Measurements from ENCODE around the gene GALNS. TPM values are rescaled to one million over a fixed set of nuclear protein-coding genes. Genes with fewer than 3 reads are reported as not detected.
A peak's percentile ranks its signal among the peaks of the same experiment; 100 is the strongest.

The GALNS gene
- total RNA-seq, 2 donors from 2014 or later, result 24.8 to 38.7 TPM

GRCh38 chr16:88805887-88806393, 50.8 kb downstream of the GALNS start:
- no peak for ATAC-seq (ENCODE audit: insufficient number of reproducible peaks, low FRiP score, low read depth)
- Histone ChIP-seq H3K9me3 (no peaks in the 10 kb centered on the region), H3K4me1 (ENCODE audit: control insufficient read depth in 1 of 2, low read depth in 2 of 2) (peaks cover 11 to 39% of the 10 kb centered on the region in 2 donors), H3K36me3 (peaks cover 11% of the 10 kb centered on the region), H3K27me3 (replicated peaks; ENCODE audit: insufficient read depth) (no peaks in the 10 kb centered on the region), H3K27ac (no peak overlapping the region), H3K4me3 (no peak overlapping the region)
- TF ChIP-seq CTCF (IDR thresholded peaks at IDR 0.05), result no peak
- DNase-seq (ENCODE audit: low spot score), result no peak

DNA sequence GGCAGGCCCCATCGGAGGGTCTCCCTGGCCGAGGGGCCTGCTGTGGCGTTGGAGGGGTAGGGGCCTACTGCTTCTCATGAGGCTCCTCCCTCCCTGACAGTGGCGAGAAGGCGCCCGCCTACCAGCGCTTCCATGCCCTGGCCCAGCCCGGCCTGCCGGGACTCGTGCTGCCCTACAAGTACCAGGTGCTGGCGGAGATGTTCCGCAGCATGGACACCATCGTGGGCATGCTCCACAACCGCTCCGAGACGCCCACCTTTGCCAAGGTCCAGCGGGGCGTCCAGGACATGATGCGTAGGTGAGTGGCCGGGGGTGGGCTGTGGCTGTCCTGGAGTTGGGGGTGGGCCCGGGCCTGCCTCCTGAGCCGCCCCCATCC, 51.4 kb downstream of the GALNS start:
- DNase-seq (ENCODE audit: low spot score) (no peak), ATAC-seq (ENCODE audit: insufficient number of reproducible peaks, low FRiP score, low read depth) (no peak)
- Histone ChIP-seq H3K36me3 (peaks cover 11% of the 10 kb centered on the region), H3K27ac (no peak overlapping the region), H3K4me3 (no peak overlapping the region), H3K9me3 (no peaks in the 10 kb centered on the region), H3K4me1 (ENCODE audit: control insufficient read depth in 1 of 2, low read depth in 2 of 2) (peaks cover 6 to 33% of the 10 kb centered on the region in 2 donors), H3K27me3 (replicated peaks; ENCODE audit: insufficient read depth) (no peaks in the 10 kb centered on the region)
- no peak for TF ChIP-seq CTCF (IDR thresholded peaks at IDR 0.05)

- no peaks in the 10 kb centered on the region for H3K9me3 ChIP-seq
- peaks cover 0 to 27% of the 10 kb centered on the region in 2 donors for H3K4me1 ChIP-seq (ENCODE audit: control insufficient read depth in 1 of 2, low read depth in 2 of 2)
- H3K4me3 ChIP-seq, result no peak overlapping the region
- DNase-seq (ENCODE audit: low spot score) (no peak), ATAC-seq (ENCODE audit: insufficient number of reproducible peaks, low FRiP score, low read depth) (no peak)
- peaks cover 9% of the 10 kb centered on the region for H3K36me3 ChIP-seq
- TF ChIP-seq CTCF (IDR thresholded peaks at IDR 0.05), result no peak
- H3K27ac ChIP-seq, result no peak overlapping the region
- H3K27me3 ChIP-seq (replicated peaks; ENCODE audit: insufficient read depth), result no peaks in the 10 kb centered on the region
Measured at GRCh38 chr16:88804552-88805339, 52.0 kb downstream of the GALNS start.

- TF ChIP-seq CTCF (IDR thresholded peaks at IDR 0.05), result no peak
- Histone ChIP-seq H3K9me3 (no peaks in the 10 kb centered on the region), H3K4me1 (ENCODE audit: control insufficient read depth in 1 of 2, low read depth in 2 of 2) (peaks cover 0 to 22% of the 10 kb centered on the region in 2 donors), H3K27ac (no peak overlapping the region), H3K27me3 (replicated peaks; ENCODE audit: insufficient read depth) (no peaks in the 10 kb centered on the region), H3K36me3 (peaks cover 3% of the 10 kb centered on the region), H3K4me3 (peak overlapping the region; percentile 75)
- ATAC-seq (ENCODE audit: insufficient number of reproducible peaks, low FRiP score, low read depth) (no peak), DNase-seq (ENCODE audit: low spot score) (no peak)
Measured at GRCh38 chr16:88804173-88804551, 52.6 kb downstream of the GALNS start.

DNA sequence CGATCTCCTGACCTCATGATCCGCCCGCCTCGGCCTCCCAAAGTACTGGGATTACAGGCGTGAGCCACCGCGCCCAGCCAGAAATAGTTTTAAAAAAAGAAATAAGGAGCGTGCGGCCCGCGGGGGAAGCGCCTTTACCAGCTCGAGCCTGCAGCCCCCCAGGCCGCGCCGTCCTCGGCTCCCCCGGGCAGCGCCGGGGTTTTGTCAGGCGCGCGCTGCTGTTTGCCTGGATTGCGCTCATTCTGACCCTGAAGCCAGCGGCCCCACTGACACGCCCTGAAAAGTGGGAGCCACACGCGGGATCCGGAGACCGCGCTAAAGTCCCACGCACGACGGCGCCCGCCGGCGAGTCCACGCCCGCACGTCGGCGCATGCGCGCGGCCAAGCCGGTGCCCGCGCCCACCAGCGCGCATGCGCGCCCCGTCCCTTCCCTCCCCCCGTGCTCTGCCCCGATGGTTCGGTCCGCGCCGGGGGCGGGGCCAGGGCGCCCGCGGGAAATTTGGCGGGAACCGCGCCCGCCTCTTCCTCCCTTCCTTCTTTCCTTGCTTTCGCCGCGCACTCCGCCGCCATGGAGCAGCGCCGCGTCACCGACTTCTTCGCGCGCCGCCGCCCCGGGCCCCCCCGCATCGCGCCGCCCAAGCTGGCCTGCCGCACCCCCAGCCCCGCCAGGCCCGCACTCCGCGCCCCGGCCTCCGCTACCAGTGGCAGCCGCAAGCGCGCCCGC, 53.3 kb downstream of the GALNS start, which contains the start of gene CDT1:
TSS of gene CDT1 (plus strand) at position 526 of the 724 bp plus-strand sequence. CDS start at position 569, 43 bp downstream.
- Histone ChIP-seq H3K4me3 (peak within 1 kb of the TSS; percentile 75), H3K4me1 (ENCODE audit: control insufficient read depth in 1 of 2, low read depth in 2 of 2) (peaks cover 0 to 22% of the 10 kb centered on the region in 2 donors), H3K36me3 (no peaks in the 10 kb centered on the region), H3K27me3 (replicated peaks; ENCODE audit: insufficient read depth) (no peaks in the 10 kb centered on the region), H3K9me3 (no peaks in the 10 kb centered on the region), H3K27ac (peak within 1 kb of the TSS in 1 of 2 donors; percentile 35)
- ATAC-seq (ENCODE audit: insufficient number of reproducible peaks, low FRiP score, low read depth), result peak; percentile 79
- no peak for TF ChIP-seq CTCF (IDR thresholded peaks at IDR 0.05)
- no peak for DNase-seq (ENCODE audit: low spot score)
